Thyroid gland (tissue), 4 donors: ENCODE measurements around the gene NR2F6. TPM values are rescaled to one million over a fixed set of nuclear protein-coding genes. Genes with fewer than 3 reads are reported as not detected.

Experiments
- DNase-seq, 2 donors: peaks; one replicate each; pipeline ENCODE4 v3.0.0-alpha.2; 2019
- H3K27ac ChIP-seq, 3 donors: fragments of 200-600 bp; sonication (generic); 1 replicate in 2 of 3; 2 replicates in 1 of 3; pipeline ENCODE4 v1.5.1; 2016 to 2019; ENCODE audit warnings: mild to moderate bottlenecking in 1 of 3, moderate library complexity in 1 of 3
- H3K27me3 ChIP-seq: fragments of 200-600 bp; sonication (generic); one replicate; pipeline ENCODE4 v1.5.1; 2019
- H3K36me3 ChIP-seq, 2 donors: fragments of 200-600 bp; sonication (generic); one replicate each; pipeline ENCODE4 v1.5.1; 2016 to 2019
- H3K4me1 ChIP-seq, 2 donors: fragments of 200-600 bp; sonication (generic); one replicate each; pipeline ENCODE4 v1.5.1; 2017 to 2019
- H3K4me3 ChIP-seq, 3 donors: fragments of 200-600 bp; sonication (generic); replicated peaks in 1 of 3; 1 replicate in 2 of 3; 2 replicates in 1 of 3; pipeline ENCODE4 v1.5.1; 2016; ENCODE audit warnings: mild to moderate bottlenecking in 1 of 3
- H3K9me3 ChIP-seq: fragments of 200-600 bp; sonication (generic); one replicate; pipeline ENCODE4 v1.5.1; 2017
- POLR2A ChIP-seq, 2 donors: fragments of 450-650 bp; IDR thresholded peaks; one replicate each; pipeline ENCODE4 v1.6.1; 2017; ENCODE audit warnings: antibody characterized with exemption in 2 of 2, mild to moderate bottlenecking in 2 of 2, moderate library complexity in 1 of 2
- WGBS, 2 donors: methylation state at CpG; one replicate each; pipeline ENCODE4 v1.1.5; 2017; 5-methylcytosine and 5-hydroxymethylcytosine counted together
- intact Hi-C: fragments of 100-400 bp; cut with DNase I; formaldehyde crosslinking; loops from one replicate; pipeline ENCODE4 v1.15.1; 2023
- total RNA-seq, 4 donors: library from RNA; depleted of rRNA; stranded (reverse); fragments of >200 nt; gene quantifications; one replicate each; pipeline ENCODE4 v1.2.3, GENCODE V29; 2016
- TF ChIP-seq, protein P1 (sequence below), 6 experiments: fragments of 200-600 bp in 3 of 6; fragments of 450-650 bp in 3 of 6; sonication (generic) in 3 of 6; IDR thresholded peaks; one replicate each; pipeline ENCODE4 v1.5.1; 2016 to 2019; ENCODE audit warnings: antibody characterized with exemption in 6 of 6, mild to moderate bottlenecking in 2 of 6, inconsistent platforms in 1 of 6, moderate library complexity in 1 of 6

The NR2F6 gene
- total RNA-seq, 4 donors from 2014 or later, result 66.0 to 117 (median 97.9) TPM

DNA sequence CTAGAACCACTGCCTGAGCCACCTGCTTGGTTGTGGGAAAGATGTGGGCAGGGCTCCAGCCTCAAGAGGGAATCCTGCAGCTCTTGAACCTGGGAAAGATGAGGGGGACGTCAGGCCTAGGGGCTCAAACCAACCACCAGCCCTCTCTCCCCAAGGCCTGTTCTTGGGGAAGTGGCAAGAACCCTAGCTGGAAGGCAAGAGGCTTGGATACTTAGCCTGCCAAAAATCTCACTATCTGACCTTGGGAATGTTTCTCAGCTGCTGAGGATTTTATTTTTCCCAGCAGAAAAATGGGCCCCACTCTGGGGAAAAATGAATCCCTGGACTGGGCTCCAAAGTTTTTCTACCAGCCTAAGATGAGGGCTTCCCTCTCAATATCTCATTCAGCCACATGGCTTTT, 14.2 kb upstream of the NR2F6 start:
- no peak overlapping the region for H3K4me3 ChIP-seq
- no peaks in the 10 kb centered on the region for H3K4me1 ChIP-seq
- no peaks in the 10 kb centered on the region for H3K9me3 ChIP-seq
- no peak overlapping the region for H3K27ac ChIP-seq
- H3K36me3 ChIP-seq, result no peaks in the 10 kb centered on the region
- intact Hi-C loops, result loop anchor here (10.0 kb wide), 1 partner anchor 45 kb away; the partner anchor contains the start of gene USE1
- TF ChIP-seq POLR2A (IDR thresholded peaks at IDR 0.05), result no peak
- TF ChIP-seq, protein P1, sequence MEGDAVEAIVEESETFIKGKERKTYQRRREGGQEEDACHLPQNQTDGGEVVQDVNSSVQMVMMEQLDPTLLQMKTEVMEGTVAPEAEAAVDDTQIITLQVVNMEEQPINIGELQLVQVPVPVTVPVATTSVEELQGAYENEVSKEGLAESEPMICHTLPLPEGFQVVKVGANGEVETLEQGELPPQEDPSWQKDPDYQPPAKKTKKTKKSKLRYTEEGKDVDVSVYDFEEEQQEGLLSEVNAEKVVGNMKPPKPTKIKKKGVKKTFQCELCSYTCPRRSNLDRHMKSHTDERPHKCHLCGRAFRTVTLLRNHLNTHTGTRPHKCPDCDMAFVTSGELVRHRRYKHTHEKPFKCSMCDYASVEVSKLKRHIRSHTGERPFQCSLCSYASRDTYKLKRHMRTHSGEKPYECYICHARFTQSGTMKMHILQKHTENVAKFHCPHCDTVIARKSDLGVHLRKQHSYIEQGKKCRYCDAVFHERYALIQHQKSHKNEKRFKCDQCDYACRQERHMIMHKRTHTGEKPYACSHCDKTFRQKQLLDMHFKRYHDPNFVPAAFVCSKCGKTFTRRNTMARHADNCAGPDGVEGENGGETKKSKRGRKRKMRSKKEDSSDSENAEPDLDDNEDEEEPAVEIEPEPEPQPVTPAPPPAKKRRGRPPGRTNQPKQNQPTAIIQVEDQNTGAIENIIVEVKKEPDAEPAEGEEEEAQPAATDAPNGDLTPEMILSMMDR (IDR thresholded peaks at IDR 0.05), result no peak
- no peaks in the 10 kb centered on the region for H3K27me3 ChIP-seq
- DNase-seq, result no peak
- WGBS, 2 donors, result 50 to 67% methylated on average over 1 of the region's 1 CpG

DNA sequence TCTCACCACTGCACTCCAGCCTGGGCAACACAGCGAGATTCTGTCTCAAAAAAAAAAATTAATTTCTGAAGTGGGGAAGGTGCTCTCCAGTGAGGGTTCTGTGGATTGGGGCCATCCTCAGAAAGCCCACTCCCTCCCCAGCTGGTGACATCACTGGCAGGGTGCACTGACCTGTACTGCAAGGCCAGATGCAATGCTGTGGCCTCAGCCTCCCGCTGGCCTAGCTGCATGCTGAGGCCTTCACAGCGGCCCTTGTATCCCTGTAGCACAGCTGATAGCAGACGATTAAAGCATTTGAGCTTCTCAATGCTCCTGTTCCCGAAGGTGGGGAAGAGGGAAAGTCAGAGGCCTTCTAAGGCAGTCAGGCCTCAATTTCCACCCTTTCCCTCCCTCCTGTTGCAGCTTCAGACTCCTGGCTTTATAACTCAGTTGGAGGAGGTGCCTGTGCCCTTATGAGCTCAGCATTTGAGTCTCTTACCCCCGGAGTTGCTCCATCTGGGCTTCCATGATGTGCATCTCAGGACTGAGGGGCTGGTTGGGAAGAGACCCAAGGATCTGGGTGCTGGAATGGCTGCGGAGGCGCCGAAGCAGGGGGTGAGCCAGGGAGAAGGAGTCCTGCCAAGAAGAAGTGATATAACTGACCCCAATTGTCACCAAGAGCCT, 13.5 kb upstream of the NR2F6 start:
- intact Hi-C loops, result no loop called here
- Histone ChIP-seq H3K4me1 (no peaks in the 10 kb centered on the region), H3K9me3 (no peaks in the 10 kb centered on the region), H3K4me3 (no peak overlapping the region), H3K36me3 (no peaks in the 10 kb centered on the region), H3K27me3 (no peaks in the 10 kb centered on the region), H3K27ac (no peak overlapping the region)
- 89 to 99% methylated on average over 9 of the region's 9 CpGs for WGBS, 2 donors
- TF ChIP-seq POLR2A (IDR thresholded peaks at IDR 0.05), result no peak
- TF ChIP-seq, protein P1 (IDR thresholded peaks at IDR 0.05), result no peak
- DNase-seq, result no peak

DNA sequence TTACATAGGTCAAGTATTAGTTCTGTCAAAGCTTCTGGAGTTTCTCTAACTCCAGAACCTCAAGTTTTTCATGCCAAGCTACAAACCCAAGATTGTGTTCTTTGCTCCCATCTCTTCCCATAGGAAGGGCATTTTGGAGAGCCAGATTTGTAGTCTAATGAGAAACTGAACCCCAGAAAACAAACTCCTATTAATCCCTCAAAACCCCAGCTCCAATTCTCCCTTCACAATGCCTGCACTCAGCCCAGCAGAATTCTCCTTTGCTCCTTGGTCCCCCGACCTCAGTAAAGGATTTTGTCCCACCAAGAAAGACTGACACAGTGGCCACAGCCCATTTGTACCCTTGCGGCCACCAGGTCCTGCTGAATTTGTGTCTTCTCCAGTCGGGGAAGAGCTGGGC, 10.4 kb upstream of the NR2F6 start:
- Histone ChIP-seq H3K27ac (no peak overlapping the region), H3K4me1 (no peaks in the 10 kb centered on the region), H3K9me3 (no peaks in the 10 kb centered on the region), H3K27me3 (no peaks in the 10 kb centered on the region), H3K36me3 (no peaks in the 10 kb centered on the region), H3K4me3 (no peak overlapping the region)
- no peak for DNase-seq
- WGBS, 2 donors, result 74 to 95% methylated on average over 3 of the region's 3 CpGs
- TF ChIP-seq, protein P1 (IDR thresholded peaks at IDR 0.05), result no peak
- no peak for TF ChIP-seq POLR2A (IDR thresholded peaks at IDR 0.05)
- intact Hi-C loops, result no loop called here

DNA sequence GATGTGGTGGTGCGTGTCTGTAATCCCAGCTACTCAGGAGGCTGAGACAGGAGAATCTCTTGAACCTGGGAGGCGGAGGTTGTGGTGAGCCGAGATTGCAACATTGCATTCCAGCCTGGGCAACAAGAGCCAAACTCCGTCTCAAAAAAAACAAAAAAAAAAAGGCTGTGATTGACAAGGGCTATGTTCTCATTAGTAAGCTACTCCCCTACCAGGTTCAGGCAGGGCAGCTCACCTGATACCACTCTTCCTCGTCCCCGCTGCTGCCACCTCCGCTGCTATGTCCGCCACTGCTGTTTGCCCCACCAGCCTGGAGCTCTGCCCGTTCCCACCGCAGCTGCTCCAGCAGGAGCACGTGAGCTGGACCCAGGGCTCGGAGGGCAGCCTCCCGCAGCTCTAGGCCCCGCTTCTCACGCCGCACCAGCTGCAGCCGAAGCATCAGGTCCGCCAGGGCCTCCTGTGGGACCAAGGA, 9.5 kb upstream of the NR2F6 start:
- Histone ChIP-seq H3K9me3 (no peaks in the 10 kb centered on the region), H3K4me1 (no peaks in the 10 kb centered on the region), H3K27ac (no peak overlapping the region), H3K4me3 (no peak overlapping the region), H3K27me3 (no peaks in the 10 kb centered on the region), H3K36me3 (no peaks in the 10 kb centered on the region)
- intact Hi-C loops, result no loop called here
- peak in 1 of 2 donors; percentile 12 for DNase-seq
- 52 to 55% methylated on average over 16 to 18 of the region's 18 CpGs for WGBS, 2 donors
- no peak for TF ChIP-seq POLR2A (IDR thresholded peaks at IDR 0.05)
- TF ChIP-seq, protein P1 (IDR thresholded peaks at IDR 0.05), result no peak

DNA sequence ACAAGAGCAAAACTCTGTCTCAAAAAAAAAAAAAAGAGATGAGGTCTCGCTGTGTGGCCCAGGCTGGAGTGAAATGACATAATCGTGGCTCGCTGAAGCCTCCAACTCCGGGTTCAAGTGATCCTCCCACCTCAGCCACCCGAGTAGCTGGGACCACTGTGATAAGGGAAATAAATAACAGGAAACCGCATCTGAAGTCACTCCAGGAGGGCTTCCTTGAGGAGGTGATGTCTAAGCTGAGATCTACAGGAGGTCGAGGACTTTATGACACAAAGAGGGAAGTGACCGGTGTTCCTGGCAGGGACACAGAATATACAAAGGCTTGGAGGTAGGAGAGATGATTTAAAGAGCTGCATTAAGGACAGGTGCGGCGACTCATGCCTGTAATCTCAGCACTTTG, 8.9 kb upstream of the NR2F6 start:
- Histone ChIP-seq H3K27me3 (no peaks in the 10 kb centered on the region), H3K27ac (no peak overlapping the region), H3K4me3 (no peak overlapping the region), H3K4me1 (no peaks in the 10 kb centered on the region), H3K36me3 (no peaks in the 10 kb centered on the region), H3K9me3 (no peaks in the 10 kb centered on the region)
- DNase-seq, result no peak
- WGBS, 2 donors, result 89 to 92% methylated on average over 10 of the region's 10 CpGs
- intact Hi-C loops, result no loop called here
- no peak for TF ChIP-seq POLR2A (IDR thresholded peaks at IDR 0.05)
- TF ChIP-seq, protein P1 (IDR thresholded peaks at IDR 0.05), result no peak
